ENCODE results near the gene TOE1.

DNA sequence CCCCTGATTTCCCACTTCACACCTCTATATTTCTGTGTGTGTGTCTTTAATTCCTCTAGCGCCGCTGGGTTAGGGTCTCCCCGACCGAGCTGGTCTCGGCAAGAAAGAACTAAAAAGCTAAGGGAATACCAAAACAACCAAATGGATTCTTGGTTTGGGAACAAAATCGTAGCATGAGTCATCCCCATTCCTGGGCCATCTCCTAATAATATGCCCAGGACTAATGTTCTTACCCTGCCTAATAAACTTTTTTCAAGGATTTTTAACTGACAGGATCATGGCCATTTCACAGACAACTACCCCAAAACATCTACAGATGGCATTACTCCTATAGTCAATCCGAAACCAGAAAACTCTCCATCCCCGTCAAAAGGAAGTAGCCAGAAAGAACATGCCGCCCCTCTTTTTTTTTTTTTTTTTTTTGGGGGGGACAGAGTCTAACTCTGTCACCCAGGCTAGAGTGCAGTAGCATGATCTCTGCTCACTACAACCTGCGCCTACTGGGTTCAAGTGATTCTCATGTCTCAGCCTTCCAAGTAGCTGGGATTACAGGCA lies 17.4 kb upstream of the TOE1 start:
- TF ChIP-seq, protein P1, sequence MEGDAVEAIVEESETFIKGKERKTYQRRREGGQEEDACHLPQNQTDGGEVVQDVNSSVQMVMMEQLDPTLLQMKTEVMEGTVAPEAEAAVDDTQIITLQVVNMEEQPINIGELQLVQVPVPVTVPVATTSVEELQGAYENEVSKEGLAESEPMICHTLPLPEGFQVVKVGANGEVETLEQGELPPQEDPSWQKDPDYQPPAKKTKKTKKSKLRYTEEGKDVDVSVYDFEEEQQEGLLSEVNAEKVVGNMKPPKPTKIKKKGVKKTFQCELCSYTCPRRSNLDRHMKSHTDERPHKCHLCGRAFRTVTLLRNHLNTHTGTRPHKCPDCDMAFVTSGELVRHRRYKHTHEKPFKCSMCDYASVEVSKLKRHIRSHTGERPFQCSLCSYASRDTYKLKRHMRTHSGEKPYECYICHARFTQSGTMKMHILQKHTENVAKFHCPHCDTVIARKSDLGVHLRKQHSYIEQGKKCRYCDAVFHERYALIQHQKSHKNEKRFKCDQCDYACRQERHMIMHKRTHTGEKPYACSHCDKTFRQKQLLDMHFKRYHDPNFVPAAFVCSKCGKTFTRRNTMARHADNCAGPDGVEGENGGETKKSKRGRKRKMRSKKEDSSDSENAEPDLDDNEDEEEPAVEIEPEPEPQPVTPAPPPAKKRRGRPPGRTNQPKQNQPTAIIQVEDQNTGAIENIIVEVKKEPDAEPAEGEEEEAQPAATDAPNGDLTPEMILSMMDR (conservative IDR thresholded peaks at IDR 0.05; ENCODE audit: low read length): no peak
- TF ChIP-seq EZH2phosphoT487 (IDR thresholded peaks at IDR 0.05; ENCODE audit: borderline replicate concordance, low read depth, low read length): no peak

Data from OCI-LY7 (cell line).